22Rv1 (cell line): ENCODE measurements around the gene ZFTA.

ENCODE experiments used
- ZFX ChIP-seq: fragments of 450-650 bp; IDR thresholded peaks from 2 replicates; pipeline ENCODE4 v1.6.1; 2017; ENCODE audit warnings: antibody characterized with exemption, borderline replicate concordance
- TF ChIP-seq, protein P1 (sequence below): fragments of 450-650 bp; IDR thresholded peaks from 2 replicates; pipeline ENCODE4 v1.5.1; 2017; ENCODE audit warnings: mild to moderate bottlenecking

GRCh38 chr11:63785823-63786222, 17.2 kb upstream of the ZFTA start:
- TF ChIP-seq, protein P1, sequence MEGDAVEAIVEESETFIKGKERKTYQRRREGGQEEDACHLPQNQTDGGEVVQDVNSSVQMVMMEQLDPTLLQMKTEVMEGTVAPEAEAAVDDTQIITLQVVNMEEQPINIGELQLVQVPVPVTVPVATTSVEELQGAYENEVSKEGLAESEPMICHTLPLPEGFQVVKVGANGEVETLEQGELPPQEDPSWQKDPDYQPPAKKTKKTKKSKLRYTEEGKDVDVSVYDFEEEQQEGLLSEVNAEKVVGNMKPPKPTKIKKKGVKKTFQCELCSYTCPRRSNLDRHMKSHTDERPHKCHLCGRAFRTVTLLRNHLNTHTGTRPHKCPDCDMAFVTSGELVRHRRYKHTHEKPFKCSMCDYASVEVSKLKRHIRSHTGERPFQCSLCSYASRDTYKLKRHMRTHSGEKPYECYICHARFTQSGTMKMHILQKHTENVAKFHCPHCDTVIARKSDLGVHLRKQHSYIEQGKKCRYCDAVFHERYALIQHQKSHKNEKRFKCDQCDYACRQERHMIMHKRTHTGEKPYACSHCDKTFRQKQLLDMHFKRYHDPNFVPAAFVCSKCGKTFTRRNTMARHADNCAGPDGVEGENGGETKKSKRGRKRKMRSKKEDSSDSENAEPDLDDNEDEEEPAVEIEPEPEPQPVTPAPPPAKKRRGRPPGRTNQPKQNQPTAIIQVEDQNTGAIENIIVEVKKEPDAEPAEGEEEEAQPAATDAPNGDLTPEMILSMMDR, result no peak
- no peak for TF ChIP-seq ZFX
